Measurements from ENCODE around the gene CIPC. TPM values are rescaled to one million over a fixed set of nuclear protein-coding genes. Genes with fewer than 3 reads are reported as not detected.

The CIPC gene
- total RNA-seq (2022; extraction: Qiagen RNA extraction), result 6.5 to 9.7 TPM (median 7.1 TPM) in 5 replicates

GRCh38 chr14:77097700-77098528, at the start of gene CIPC:
TSS of gene CIPC (plus strand) at chr14:77098258. CDS start at chr14:77105709, 7,451 bp downstream.

GRCh38 chr14:77141214-77142004, 43.4 kb downstream of the CIPC start, which contains the start of gene ZDHHC22:
TSS of gene ZDHHC22 (minus strand) at chr14:77141791. CDS start at chr14:77139738, 2,053 bp downstream.

Other genes starting within 250 kb of the CIPC start
- gene IRF2BPL, start 69.5 kb upstream of the CIPC start, total RNA-seq (2022; extraction: Qiagen RNA extraction), result 12.4 to 18.4 TPM (median 16.5 TPM) in 5 replicates
- 0.18 to 0.37 TPM (median 0.23 TPM) in 5 replicates for gene ZDHHC22, start 43.5 kb downstream of the CIPC start, total RNA-seq (2022; extraction: Qiagen RNA extraction)
- 4.8 to 6.0 TPM (median 5.4 TPM) in 5 replicates for gene TMEM63C, start 83.5 kb downstream of the CIPC start, total RNA-seq (2022; extraction: Qiagen RNA extraction)
- gene NGB, start 172.9 kb downstream of the CIPC start, total RNA-seq (2022; extraction: Qiagen RNA extraction), result not detected in 5 replicates
- gene POMT2, start 222.6 kb downstream of the CIPC start, total RNA-seq (2022; extraction: Qiagen RNA extraction), result 25.5 to 31.9 TPM (median 29.1 TPM) in 5 replicates
- gene GSTZ1, start 222.8 kb downstream of the CIPC start, total RNA-seq (2022; extraction: Qiagen RNA extraction), result 30.5 to 35.5 TPM (median 33.7 TPM) in 5 replicates

Data from A549 treated with Hydrocortisone at 1 μM for 4 hours (cell line).